ENCODE measurements around the gene RIMKLB.
"Not testable (repeated sequence)": the region's sequence is repeated elsewhere in the genome, so short reads cannot be mapped to it uniquely, and the experiment has no call there.

Gene RIMKLB

DNA sequence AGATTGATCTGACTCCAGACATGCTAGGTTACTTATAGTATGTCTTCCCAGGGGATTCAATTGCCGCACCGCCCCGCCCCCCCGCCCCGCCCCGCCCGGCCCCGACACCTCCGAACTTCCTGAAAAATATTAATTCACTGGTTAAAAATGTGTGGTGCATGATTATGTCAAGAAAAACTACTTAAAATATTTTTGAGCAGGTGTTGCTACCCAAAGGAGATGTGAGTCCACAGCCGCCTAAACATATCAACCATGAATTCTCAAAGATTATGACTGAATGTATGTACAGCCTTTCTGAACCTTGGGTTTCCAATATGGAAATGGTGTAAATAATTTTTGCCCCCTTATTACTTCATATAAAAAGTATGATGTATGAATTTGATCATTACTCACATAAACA is 2.7 kb upstream of the RIMKLB start:
- no peak for DNase-seq

- DNase-seq, result no peak
Observed at GRCh38 chr12:8696442-8697090, 1.2 kb upstream of the RIMKLB start.

- peak; percentile 49 for DNase-seq
Observed at GRCh38 chr12:8697120-8697475, 693 bp upstream of the RIMKLB start.

DNA sequence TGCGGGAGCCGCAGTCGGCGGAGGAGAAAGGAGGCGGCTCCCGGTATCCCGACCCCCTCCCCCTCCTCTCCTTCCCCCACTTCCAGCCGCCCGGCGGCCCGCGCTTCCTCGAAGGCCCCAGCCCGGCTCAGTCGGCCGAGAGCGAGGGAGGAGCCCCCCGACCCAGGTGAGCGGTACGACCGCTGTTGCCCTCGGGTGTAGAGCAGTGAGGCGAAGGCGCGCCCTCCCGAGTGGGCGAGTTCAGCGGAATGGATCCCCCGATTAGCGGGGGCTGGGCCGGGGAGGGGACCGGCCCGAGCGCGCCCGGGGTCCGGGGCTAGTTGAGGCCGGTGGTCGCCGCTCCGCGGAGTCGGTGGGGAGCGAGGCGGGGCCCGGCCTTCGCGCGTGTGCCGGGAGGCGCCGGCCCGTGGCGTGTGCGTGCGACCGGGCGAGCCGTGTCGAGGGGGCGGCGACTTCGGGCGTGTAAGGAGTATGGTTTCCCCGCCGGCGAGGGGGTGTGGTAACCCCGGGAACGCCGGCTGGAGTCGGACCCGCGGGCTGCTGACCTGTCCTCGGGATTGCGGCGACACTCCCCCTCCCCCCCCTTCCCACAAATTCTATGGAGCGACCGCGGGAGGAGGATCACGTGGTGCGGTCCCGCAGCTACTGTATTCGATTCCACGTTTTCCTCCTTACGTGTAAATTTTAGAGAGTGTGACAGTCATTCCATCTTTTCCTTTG is 501 bp downstream of the RIMKLB start:
- peak; percentile 19 for DNase-seq

DNA sequence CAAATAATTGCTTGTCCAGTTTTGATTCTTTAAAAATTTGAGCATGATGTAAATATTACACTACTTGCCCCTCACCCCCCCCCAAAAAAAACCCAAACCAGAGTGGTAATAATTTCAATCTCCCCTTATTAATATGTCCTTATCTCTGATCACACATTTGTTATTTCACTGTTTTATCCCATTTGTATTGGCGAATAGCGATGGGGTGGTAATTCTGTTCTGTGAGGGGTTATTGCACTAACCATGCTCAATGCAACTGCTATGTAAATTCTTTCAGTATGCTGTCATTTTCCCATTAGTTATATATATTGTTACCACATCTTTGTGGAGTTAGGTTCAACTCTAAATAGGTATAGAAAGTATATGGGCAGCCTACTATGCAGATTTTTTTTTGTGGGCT is 1.1 kb downstream of the RIMKLB start:
- no peak for DNase-seq

DNA sequence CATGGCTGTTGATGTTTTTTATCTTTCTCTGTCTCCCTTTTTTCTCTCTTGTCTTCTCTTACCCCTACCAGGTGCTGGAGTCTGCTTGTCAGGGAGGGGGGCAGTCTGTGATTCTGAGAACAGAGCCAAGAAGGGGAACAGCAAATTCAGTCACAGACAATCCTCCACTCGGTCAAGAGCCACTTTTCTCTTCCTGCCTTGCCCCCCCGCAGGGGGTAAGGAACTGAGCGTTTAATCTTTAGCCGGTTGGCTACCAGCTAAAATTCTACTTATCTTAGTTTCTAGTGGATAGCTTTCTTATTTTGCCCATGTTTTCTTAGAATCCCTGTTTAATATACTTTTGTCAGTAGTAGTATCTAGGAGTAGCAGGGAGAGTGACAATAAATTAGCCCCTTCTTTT is 1.9 kb downstream of the RIMKLB start:
- peak; percentile 14 for DNase-seq

DNA sequence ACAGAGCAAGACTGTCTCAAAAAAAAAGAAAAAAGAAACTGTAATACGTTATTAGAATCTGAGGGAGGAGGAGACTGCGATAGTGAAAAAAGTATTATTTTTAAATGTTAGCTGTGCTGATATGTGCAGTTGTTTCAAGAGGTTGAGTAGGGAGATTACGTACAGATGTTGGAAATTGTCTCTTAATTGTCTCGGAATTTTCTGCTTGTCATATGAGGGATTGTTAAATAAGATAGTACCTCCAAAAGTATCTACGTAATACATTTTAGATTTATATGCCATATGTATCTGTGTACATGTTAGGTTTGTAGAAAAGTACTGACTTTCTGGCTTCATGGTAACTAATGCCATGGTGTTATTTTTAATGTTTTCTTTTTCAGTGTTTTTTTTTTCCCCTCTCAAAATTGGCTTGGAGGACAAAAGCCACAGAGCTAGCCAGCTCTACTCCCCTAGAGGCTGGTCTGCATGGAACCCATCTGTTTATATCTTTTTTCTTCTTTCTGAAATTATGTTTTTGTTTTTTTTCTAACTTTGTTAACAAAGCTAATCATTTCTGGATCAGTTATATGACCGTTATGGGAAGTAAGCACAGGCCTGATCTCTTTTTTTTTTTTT is 3.4 kb downstream of the RIMKLB start:
- no peak for DNase-seq

DNA sequence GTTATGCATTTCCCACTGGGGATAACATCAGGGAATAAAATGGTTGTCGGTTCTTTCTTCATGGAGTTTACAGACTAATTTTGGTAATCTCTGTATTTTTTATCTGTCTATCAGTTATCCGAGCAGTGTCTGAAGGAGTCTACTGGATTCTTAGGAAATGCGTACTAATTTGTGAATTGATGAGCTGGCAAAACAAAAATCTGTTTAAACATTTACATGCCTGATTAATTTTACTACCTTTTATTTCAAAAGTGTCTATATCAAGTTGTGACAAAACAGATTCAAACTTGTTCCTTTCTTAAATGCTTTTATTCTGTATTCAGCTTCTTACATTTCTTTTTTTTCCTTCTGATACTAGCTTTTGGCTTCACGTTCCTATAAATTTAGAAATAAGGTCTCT is 4.4 kb downstream of the RIMKLB start:
- no peak for DNase-seq

DNA sequence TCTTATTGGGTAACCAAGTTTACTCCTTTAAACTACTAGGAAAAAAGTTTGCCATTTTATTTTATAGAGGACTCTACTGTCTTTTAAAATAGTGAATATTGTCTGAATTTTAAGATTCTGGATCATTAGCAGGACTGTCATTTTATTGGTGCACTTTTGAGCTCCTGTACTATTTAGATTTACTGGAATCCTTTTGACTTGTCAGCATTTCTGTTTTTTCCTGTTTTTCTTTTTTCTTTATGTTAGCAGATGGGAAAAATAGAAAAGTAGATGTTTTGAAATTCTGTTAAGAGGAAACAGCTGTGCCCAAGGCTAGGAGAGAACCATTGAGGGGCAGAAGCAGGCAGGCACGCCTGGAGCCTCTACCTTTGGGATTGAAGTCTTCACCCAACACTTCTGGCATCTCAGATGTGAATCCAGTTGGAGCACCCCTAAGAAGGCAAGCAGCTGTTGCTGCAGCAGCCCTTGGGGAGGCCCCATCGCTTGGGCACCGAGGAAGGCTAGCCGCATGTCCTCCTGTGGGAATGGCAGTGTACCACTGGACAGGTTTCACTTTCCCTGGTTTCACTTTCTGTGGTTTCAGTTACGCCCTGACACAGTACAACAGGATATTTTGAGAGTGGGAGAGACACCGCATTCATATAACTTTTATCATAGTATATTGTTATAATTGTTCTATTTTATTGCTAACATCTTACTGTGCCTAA is 11.5 kb downstream of the RIMKLB start:
- DNase-seq, result peak; percentile 19

- no peak for DNase-seq
Observed at GRCh38 chr12:8712572-8712971, 14.8 kb downstream of the RIMKLB start.

GRCh38 chr12:8722286-8722800 is 24.6 kb downstream of the RIMKLB start:
- DNase-seq, result no peak

DNA sequence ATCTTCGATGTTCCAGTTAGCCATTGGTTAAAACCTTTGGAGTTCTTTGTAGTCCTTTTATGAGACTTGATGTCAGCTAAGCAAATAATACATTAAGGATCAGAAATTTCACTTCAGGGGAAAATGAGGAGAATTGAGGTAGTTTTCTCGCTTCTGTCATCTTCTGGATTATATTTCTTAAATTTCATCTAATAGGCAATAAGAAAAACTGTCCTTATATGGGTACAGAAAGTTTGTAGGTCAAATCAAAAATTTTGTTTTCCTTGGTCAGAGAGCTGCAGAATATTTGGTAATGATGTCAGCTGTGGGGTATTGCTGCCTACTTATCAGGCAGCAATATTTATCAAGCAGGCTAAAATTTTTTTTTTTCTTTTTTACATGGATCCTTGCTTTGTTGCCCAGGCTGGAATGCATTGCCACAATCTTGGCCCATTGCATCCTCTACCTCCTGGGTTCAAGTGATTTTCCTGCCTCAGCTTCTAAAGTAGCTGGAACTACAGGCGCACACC is 37.1 kb downstream of the RIMKLB start:
- no peak for DNase-seq

DNA sequence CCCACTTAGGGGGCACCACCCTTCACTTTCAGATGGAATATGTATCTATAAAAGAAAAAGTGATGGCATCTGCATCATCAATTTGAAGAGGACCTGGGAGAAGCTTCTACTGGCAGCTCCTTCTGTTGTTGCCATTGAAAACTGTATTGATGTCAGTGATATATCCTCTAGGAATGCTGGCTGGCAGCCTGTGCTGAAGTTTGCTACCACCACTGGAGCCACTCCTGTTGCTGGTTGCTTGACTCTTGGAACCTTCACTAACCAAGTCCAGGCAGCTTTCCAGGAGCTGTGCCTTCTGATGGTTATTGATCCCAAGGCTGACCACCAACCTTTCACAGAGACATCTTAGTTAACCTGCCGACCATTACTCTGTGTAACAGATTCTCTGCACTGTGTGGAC is 44.7 kb downstream of the RIMKLB start:
- DNase-seq, result no peak

GRCh38 chr12:8743121-8743520 is 45.3 kb downstream of the RIMKLB start:
- not testable (repeated sequence) for DNase-seq

DNA sequence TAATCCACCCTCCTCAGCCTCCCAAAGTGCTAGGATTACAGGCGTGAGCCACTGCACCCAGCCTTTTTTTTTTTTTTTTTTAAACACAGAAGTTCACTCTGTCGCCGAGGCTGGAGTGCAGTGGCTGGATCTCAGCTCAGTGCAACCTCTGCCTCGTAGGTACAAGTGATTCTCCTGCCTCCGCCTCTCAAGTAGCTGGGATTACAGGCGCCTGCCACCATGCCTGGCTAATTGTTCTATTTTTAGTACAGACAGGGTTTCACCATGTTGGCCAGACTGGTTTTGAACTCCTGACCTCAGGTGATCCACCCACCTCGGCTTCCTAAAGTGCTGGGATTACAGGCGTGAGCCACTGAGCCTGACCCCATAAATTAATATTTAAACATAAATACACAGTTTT is 47.8 kb downstream of the RIMKLB start:
- DNase-seq, result not testable (repeated sequence)

GRCh38 chr12:8746046-8746445 is 48.3 kb downstream of the RIMKLB start:
- no peak for DNase-seq

DNA sequence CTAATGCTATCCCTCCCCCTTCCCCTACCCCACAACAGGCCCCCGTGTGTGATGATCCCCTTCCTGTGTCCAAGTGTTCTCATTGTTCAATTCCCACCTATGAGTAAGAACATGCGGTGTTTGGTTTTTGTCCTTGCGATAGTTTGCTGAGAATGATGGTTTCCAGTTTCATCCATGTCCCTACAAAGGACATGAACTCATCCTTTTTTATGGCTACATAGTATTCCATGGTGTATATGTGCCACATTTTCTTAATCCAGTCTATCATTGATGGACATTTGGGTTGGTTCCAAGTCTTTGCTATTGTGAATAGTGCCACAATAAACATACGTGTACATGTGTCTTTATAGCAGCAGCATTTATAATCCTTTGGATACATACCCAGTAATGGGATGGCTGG is 62.3 kb downstream of the RIMKLB start:
- DNase-seq, result not testable (repeated sequence)

DNA sequence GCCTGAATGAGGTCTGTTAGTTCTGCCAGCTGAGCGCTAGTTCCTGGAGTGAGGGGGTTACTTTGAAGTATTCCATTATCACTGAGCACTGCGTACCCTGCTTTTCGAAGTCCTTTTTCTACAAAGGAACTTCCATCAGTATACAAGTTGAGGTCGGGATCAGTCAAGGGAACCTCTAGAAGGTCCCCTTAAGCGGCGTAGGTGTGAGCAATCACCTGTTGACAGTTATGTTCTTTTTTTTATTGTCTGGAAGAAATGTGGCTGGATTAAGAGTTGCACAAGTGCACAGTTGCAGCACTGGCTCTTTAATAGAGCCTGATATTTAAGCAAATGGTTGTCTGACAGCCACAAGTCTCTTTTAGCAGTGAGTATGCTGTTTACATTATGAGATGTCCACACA is 64.9 kb downstream of the RIMKLB start:
- not testable (repeated sequence) for DNase-seq

DNA sequence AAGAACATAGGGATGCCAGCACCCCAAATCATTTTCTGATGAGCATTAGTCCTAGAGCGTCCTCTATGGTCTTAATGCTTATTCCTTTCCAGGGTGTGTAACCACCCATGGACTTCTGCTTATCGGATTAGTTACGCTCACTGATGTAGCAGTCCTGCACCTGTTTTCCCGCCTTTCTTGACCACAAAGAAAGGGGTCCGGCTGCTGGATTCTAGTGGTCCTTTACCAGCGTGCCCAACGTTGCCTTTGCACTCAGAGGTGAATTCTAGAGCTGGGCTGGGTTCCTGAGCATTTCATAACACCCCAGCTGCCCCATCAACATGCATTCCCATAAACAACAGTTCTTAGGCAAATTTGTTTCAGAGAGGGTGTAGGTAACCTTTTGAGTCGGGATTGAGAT is 68.3 kb downstream of the RIMKLB start:
- DNase-seq, result not testable (repeated sequence)

DNA sequence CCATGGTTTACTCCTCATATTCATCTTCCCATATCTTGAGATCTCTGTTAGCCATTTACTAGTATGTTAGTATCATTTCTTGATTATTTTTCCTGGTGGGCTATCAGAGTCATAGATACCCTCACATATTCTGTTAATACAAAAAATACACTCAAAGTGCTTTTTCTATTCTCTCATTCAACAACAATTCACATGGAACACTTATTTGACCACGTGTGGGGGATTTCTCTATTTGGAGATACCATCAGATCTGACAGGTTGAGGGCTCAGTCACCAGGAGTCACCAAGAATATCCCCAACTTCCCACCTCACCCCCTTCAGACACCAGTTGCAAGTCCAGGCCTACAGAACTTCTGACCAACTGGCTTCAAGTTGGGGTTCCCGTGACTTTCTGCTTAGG is 72.7 kb downstream of the RIMKLB start:
- no peak for DNase-seq

- no peak for DNase-seq
Observed at GRCh38 chr12:8771072-8771471, 73.3 kb downstream of the RIMKLB start.

GRCh38 chr12:8773461-8773860 is 75.7 kb downstream of the RIMKLB start:
- DNase-seq, result no peak

GRCh38 chr12:8779281-8779680 is 81.5 kb downstream of the RIMKLB start:
- no peak for DNase-seq
